HG02571 (cell line): Measurements from ENCODE around the gene ERI3.

Experiments used
- ATAC-seq: cut with Tn5 transposase; IDR thresholded peaks from one replicate; pipeline ENCODE4 v1.9.1; 2021; ENCODE audit warnings: mild to moderate bottlenecking, moderate library complexity; ENCODE audit not compliant: unreplicated experiment

Gene ERI3

GRCh38 chr1:44354840-44355581 is at the start of gene ERI3:
Gene ERI3 (minus strand): TSS chr1:44355257. CDS start chr1:44355026, 231 bp downstream.
- ATAC-seq: peak; percentile 97

DNA sequence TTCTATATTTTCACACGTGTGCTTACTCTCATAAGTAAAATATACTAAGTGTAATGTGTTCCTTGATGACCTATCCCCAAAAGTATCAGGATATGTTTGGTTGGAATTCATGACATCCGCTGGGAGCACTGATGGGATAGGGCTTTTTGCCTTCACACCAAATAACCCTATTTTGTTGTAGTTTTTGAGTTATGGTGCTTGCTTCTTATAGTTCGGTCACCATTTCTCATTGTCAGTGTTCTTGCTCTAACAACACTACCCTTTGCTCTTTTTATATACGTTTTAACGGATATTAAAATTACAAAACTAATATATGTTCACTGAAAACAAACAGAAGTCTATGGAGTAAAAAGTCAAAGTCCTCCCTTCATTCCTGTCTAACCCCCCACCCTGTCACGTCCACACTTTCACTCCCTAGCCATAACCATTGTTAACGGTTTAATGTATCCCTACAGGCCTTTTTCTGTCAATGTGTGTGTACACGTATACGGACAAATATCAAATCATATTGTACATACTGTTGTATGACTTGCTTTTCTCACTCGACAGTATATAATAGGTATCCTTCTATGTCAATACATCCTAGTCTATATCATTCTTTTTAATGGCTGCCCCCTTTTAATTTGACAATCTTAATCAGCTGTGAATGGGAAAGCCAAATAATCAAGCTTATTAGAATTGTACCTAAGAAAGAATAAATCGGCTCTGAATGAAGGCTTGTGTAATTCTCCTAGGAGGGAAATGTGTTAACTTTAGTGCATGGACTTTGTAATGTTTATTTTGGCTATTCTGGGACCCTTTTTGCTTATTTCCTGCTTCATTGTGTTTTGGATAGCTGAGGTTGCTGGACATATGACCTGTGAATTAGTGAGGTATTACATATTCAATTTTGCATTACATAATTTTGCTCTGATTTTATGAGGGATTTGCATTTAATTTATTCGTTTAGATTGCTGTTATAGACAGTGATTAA is 46.5 kb upstream of the ERI3 start:
- ATAC-seq: no peak

DNA sequence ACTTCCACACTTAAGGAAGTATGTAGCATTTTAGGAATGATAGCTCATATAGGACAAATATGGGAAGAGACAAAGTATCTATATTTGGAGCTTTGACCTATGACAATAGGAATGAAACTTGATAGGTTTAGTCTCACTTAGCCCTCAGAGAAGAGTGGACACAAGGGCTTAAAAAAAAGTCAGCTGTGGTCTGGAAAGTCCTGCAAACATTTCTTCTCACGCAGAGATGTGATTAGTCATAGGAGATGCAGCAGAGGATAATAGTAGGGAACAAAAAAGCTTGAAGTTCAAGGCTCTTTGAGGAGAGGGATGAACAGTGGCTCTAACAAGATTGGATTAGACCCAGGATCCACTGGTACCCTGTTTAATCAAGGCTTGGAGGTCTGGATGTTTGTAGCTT is 35.2 kb upstream of the ERI3 start:
- ATAC-seq: no peak

DNA sequence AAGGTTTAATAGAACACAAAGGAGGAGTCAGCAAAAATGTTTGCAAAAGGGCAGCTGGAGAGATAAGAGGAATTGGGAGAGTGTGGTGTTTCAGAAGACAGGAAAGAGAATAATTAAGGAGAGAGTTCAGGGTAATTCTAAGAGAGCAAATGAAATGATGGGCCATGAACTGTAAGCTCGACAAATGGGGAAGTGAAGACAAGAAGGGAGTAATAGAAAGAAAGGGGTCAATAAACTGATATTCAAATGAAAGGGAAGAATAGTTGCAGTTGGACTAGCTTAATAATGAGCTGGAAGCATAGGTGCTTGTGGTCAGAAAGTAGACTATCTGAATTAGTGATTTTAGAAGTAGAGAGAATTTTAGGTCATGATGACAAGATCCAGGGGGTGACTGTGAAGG is 34.4 kb upstream of the ERI3 start:
- no peak for ATAC-seq

- no peak for ATAC-seq
Observed at GRCh38 chr1:44388551-44388950, 33.5 kb upstream of the ERI3 start.

DNA sequence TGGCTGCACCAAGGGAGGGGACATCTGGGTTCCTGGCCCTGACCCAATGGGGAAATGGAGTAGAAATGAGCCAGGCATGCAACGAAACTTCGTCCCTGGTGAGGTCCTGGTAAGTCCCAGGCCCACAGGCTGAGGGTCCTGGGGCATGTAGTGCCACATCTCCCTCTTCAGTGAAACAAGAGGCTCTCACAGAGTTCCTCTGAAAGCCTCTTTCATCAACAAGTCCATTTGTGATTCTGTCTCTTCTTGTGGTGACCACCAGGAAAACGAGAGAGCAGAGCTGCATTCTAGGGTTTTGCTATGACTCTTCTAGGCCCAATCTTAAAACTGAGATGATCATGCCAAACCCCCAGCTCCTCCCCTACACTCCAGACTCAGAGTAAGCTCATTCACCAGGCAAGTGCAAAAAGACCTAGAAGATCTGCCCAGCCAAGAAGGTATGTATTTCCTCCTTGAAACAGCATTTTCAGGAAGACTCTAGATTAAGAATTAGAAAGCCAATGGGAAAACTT is 25.7 kb upstream of the ERI3 start:
- no peak for ATAC-seq

DNA sequence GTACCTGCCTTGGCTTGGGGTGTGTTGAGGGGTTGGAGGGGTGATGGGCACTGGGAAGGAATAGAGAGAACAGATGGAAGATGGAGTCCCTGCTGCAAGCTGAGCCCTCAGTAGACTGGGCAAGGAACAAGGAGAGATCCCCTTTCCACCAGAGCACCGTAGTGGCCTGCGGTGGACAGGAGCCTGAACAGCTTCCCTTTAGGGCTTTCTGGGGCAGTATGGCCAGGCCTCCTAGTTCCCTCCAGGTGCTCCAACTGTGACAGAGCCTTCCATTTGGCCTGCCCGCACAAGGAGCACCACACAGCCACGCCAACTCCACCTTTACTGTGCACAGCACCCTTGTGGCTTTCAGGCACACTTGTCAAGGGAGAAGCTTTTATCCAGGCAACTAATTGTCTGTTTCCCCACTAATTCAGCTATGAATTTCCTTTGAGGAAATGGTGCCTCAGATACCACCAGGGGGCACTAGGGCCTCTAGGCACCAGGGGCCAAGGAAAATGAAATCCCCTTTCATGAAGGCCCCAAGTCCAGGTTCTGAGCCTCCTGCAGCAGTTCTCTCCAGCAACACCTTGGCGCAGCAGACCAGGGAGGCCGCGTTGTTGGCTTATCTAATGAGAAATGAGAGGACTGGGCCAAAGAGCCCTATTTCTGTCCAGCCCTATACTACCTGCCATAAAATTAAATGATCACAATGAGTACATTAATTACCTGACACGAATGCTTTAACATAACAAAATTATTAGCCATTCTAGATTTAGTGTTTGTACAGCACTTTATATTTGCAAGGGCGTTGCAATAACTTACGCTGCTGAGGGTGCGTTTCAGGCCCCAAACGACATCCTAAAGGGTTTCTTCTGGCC is 23.1 kb upstream of the ERI3 start:
- no peak for ATAC-seq

- ATAC-seq: no peak
Observed at GRCh38 chr1:44375547-44375946, 20.5 kb upstream of the ERI3 start.

GRCh38 chr1:44371206-44371605 is 16.1 kb upstream of the ERI3 start:
- ATAC-seq: no peak

- no peak for ATAC-seq
Observed at GRCh38 chr1:44368471-44369151, 13.6 kb upstream of the ERI3 start.

- no peak for ATAC-seq
Observed at GRCh38 chr1:44367944-44368343, 12.9 kb upstream of the ERI3 start.

- no peak for ATAC-seq
Observed at GRCh38 chr1:44366371-44366975, 11.4 kb upstream of the ERI3 start.

- no peak for ATAC-seq
Observed at GRCh38 chr1:44361478-44361877, 6.4 kb upstream of the ERI3 start.

DNA sequence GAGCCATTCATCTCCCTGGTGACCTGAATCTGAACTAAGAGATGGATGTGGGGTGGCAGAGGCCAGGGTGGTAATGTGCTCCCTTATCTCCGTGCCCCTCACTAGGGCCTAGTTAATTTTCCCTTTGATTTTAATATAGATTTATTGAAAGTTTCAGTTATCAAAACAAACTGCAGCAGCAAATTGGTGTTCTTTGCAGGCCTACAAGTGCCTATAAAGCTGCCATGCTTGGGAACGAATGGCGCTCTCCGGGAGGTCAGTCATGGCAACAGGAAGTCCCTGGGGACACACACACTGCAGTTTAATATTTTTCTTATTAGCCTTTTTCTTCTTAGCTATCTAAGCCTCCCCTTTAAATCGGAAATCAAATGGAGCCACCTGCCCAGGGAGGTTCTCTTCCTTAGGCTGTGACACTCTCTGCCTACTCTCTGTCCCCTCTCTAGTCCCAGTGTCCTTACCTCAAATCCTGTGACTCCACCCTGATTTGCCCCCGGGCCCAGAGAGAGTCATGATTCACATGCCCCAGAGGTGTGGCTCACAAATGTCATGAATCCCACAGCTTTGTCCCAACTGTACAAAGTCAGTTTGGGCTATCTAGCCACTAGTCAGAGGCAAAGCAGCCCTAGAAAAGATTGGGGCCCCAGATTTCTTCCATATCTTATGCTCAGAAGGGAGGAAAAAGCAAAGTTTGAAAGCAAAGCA is 4.3 kb upstream of the ERI3 start:
- no peak for ATAC-seq

DNA sequence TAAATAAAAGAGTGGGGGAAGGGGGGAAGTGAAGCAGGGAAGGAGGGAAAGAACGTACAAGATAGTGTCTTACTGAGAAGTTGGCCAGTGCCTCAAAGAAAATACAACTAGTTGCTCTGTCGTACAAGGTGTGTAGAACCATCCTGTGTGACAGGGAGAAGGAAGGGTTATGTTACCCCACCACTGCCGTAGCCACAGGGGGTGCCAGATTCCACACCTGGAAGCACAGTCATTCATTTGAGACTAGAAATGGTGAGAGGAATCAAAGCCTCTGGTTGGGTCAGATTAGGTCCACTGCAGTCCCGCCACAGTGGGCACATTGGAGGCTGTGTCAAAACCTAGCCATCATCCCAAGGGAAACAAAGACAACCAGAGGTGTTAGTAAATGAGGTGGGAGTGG is 2.7 kb upstream of the ERI3 start:
- no peak for ATAC-seq

DNA sequence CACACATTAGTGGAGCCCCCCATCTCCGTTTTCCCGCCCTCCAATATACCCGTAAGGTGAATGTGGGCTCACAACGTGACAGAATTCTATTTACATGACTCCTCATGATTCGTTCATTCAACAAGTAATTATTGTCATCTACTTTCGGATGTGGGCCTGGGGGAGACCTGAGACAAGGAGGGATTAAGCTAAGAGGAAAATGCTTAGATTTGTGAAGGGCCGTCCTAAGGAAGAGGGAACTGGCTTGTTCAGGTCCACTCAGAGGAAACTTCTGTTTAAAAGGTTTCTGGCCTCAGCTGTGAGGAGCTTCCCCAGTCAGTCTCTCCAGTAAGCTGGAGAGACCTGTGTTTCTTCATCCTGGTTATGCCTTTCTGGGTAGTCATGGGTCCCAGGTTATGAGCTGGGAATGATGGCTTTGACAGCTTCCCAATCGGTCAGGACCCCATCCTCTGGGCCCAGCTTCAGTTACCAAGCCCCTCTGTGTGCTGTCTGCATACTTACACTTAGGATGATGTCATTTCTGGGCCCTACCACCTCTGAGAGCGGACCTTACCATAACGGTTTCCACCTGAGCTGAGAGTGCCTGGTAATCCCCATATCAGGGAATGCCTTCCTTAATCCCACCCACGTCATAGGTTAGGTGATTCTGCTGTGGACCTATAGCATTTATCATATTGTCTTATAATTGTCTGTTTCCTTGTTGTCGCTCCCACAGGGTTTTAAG is 687 bp upstream of the ERI3 start:
- no peak for ATAC-seq

DNA sequence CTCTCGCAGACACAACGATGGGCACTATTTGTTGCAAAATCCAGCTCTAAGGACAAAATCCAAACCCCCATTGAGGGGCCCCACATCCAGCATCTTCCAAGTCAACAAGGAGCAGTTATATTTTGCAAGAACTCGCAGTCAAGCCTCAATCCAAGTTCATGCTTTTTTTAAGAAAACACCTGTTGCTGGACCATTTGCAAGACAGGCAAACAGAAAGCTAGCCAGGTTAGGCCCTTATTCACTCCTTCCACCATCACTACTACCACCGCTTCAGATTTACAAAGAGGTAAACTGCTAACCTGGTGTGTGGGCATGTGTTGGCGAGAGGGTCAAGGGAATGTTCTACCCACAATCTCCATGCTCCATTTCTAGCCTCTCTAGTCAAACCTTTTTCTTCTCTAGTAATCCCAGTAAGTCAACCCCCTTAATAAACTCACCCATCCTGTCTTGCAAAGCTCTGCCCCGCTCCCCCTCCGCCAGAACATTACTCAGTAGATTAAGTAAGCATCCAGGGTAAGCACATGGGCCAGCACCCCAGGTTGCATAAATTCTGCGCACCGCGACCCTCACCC is 703 bp downstream of the ERI3 start:
- ATAC-seq: no peak

- ATAC-seq: no peak
Observed at GRCh38 chr1:44353604-44354003, 1.5 kb downstream of the ERI3 start.
